HUES6 (cell line): Measurements from ENCODE around the gene AQP1.

ENCODE experiments used
- H3K27ac ChIP-seq: 2 replicates; pipeline ENCODE4 v1.7.0; 2013; ENCODE audit warnings: low read depth, mild to moderate bottlenecking, low read length, inconsistent platforms
- H3K27me3 ChIP-seq: 2 replicates; pipeline ENCODE4 v1.6.1; 2013; ENCODE audit warnings: low read length; ENCODE audit not compliant: control insufficient read depth, insufficient read depth
- H3K36me3 ChIP-seq: 2 replicates; pipeline ENCODE4 v1.6.1; 2013; ENCODE audit warnings: low read length; ENCODE audit not compliant: control insufficient read depth, insufficient read depth
- H3K4me1 ChIP-seq: 2 replicates; pipeline ENCODE4 v1.6.1; 2013; ENCODE audit warnings: low read length; ENCODE audit not compliant: control insufficient read depth, insufficient read depth
- H3K4me3 ChIP-seq: 2 replicates; pipeline ENCODE4 v1.5.1; 2013; ENCODE audit warnings: low read depth, low read length
- H3K9ac ChIP-seq: one replicate; pipeline ENCODE4 v1.6.1; 2013; ENCODE audit warnings: mild to moderate bottlenecking, low read length
- H3K9me3 ChIP-seq: 2 replicates; pipeline ENCODE4 v1.6.1; 2013; ENCODE audit warnings: low read depth, low read length; ENCODE audit not compliant: control insufficient read depth, insufficient read depth

The AQP1 gene

DNA sequence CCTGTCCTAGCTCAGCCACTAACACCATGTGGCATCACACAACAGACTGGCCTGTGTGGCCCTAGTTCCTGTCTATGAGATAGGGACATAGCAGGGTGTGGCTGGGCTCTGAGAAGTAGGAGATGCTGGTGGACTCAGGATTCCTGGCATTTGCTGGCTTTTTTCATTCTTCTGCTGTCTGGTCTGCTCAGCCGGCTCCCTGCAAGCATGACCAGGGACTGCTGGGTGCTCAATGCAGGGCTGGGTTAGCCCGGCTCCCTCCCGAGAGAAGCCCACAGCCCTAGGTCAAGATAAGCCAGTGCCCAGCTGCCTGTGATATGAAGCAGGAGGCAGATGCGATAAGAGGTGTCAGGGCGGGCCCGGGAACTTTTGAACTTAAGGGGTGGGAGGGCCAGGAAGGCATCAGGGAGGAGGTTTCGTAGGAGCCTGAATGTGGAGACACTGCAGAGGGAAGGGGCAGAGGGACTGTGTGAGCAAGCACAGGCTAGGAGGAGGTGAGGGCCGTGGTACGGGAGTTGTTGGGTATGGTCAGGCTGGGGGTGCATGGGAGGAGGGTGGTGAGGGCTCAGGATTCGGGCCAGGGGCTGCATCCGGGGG is 3.5 kb downstream of the AQP1 start:
- no peaks in the 10 kb centered on the region for H3K27me3 ChIP-seq
- H3K27ac ChIP-seq: no peak overlapping the region
- H3K36me3 ChIP-seq: no peaks in the 10 kb centered on the region
- H3K4me3 ChIP-seq: no peak overlapping the region
- H3K4me1 ChIP-seq: peaks cover 33% of the 10 kb centered on the region; the same call in 1 of the 2 replicates
- H3K9me3 ChIP-seq: no peaks in the 10 kb centered on the region
- H3K9ac ChIP-seq: no peak overlapping the region

- Histone ChIP-seq H3K4me3 (no peak overlapping the region), H3K9me3 (no peaks in the 10 kb centered on the region), H3K4me1 (peaks cover 34% of the 10 kb centered on the region; the same call in 1 of the 2 replicates), H3K27ac (no peak overlapping the region), H3K27me3 (no peaks in the 10 kb centered on the region), H3K36me3 (no peaks in the 10 kb centered on the region), H3K9ac (no peak overlapping the region)
Observed at GRCh38 chr7:30915751-30916150, 4.1 kb downstream of the AQP1 start.

DNA sequence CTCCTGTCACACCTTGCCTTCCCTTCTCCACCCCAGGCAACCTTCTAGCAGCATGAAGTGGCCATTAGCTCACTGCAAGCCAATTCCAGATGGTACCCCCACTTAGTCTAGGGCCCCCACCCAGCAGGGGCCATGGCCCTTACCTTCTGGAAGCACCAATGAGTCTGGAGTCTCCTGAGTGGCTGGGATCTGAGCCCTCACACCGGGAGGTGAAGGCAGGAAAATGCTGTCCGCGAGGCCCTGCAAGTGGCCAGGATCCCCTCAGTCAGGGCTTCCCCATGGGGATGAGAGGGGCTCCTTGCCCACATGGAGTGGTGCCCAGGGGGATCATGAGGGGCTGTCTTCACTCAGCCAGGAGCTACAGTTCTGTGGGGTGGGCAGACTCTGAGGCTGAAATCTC is 4.6 kb downstream of the AQP1 start:
- no peak overlapping the region for H3K9ac ChIP-seq
- no peaks in the 10 kb centered on the region for H3K9me3 ChIP-seq
- no peaks in the 10 kb centered on the region for H3K36me3 ChIP-seq
- no peaks in the 10 kb centered on the region for H3K27me3 ChIP-seq
- no peak overlapping the region for H3K4me3 ChIP-seq
- H3K4me1 ChIP-seq: peaks cover 39% of the 10 kb centered on the region; the same call in 1 of the 2 replicates
- H3K27ac ChIP-seq: no peak overlapping the region

GRCh38 chr7:30916767-30917166 is 5.1 kb downstream of the AQP1 start:
- H3K4me3 ChIP-seq: no peak overlapping the region
- no peaks in the 10 kb centered on the region for H3K9me3 ChIP-seq
- H3K27ac ChIP-seq: no peak overlapping the region
- no peaks in the 10 kb centered on the region for H3K27me3 ChIP-seq
- no peak overlapping the region for H3K9ac ChIP-seq
- H3K4me1 ChIP-seq: peaks cover 40% of the 10 kb centered on the region; the same call in 1 of the 2 replicates
- H3K36me3 ChIP-seq: no peaks in the 10 kb centered on the region

DNA sequence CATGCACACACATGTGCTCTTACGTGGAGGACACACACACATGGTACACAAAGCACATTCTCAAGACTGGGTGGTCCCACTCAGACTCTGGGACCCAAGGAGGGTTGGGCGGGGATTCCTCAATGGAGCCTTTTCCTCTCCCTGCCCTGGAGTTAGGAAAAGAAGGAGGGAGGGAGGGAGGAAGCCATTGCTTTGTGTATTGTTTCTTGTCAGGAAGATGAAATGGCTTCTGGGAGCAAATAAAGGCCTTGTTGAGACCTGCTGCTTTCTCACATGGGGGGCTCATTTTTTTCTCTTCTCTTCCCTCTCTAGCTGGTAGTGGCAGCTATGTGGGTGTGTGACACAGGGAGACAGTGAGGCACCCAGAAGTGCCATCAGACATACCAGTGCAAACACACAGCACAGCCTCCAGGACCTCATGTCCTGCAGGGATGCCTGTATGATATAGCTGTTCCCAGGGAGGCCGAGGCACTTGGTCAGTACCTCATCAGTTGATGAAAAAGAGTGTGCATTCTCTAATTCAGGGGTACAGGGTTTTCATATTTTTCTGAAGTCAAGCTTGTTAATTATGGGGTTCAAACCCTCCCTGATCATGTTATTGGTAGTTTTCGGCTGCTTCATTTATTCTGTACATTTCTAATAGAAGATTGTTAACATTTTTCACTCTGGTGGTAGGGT is 5.7 kb downstream of the AQP1 start:
- Histone ChIP-seq H3K27ac (no peak overlapping the region), H3K27me3 (no peaks in the 10 kb centered on the region), H3K4me3 (no peak overlapping the region), H3K9me3 (no peaks in the 10 kb centered on the region), H3K36me3 (no peaks in the 10 kb centered on the region), H3K9ac (no peak overlapping the region), H3K4me1 (peaks cover 40% of the 10 kb centered on the region; the same call in 1 of the 2 replicates)

GRCh38 chr7:30918676-30919075 is 7.0 kb downstream of the AQP1 start:
- no peaks in the 10 kb centered on the region for H3K9me3 ChIP-seq
- no peaks in the 10 kb centered on the region for H3K27me3 ChIP-seq

DNA sequence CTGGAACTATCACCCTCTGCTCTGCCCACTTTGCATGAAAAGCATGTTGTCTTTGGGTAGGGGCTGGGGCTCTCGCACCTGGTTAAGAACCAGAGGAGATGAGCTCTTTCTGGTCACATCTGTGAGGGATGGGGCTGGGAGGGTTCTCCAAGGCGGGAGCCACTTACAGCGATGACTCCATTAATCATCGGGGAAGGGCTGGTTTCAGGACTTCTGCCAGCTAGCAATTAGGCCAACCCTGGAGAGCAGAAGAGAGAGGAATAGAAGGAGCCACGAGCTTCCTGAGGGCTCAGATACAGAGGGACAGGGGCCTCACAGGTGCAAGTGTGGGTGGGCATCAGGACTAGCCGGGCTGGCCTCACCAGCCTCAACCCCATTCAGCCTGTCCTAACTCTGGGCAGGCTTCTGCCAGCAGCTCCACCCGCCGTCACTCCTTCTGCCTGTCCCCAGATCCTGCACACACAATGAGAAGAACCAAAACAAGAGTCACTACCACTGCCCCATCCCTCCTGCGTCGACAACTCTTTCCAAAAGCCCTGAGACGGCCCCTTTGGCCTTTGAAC is 8.4 kb downstream of the AQP1 start:
- H3K27ac ChIP-seq: no peak overlapping the region

More at GRCh38 chr7:30918676-30919075, 7.0 kb downstream of the AQP1 start:
- H3K9ac ChIP-seq: no peak overlapping the region
- no peaks in the 10 kb centered on the region for H3K36me3 ChIP-seq
- no peak overlapping the region for H3K4me3 ChIP-seq
- peaks cover 32% of the 10 kb centered on the region; the same call in 1 of the 2 replicates for H3K4me1 ChIP-seq
- no peak overlapping the region for H3K27ac ChIP-seq

GRCh38 chr7:30920584-30921539 is 9.2 kb downstream of the AQP1 start:
- Histone ChIP-seq H3K9ac (no peak overlapping the region), H3K4me3 (no peak overlapping the region), H3K27ac (no peak overlapping the region), H3K36me3 (no peaks in the 10 kb centered on the region), H3K9me3 (no peaks in the 10 kb centered on the region), H3K27me3 (no peaks in the 10 kb centered on the region), H3K4me1 (peaks cover 18% of the 10 kb centered on the region; the same call in 1 of the 2 replicates)

More for the DNA sequence above, 8.4 kb downstream of the AQP1 start:
- Histone ChIP-seq H3K9ac (no peak overlapping the region), H3K36me3 (no peaks in the 10 kb centered on the region), H3K4me3 (no peak overlapping the region), H3K27me3 (no peaks in the 10 kb centered on the region), H3K4me1 (peaks cover 19% of the 10 kb centered on the region; the same call in 1 of the 2 replicates), H3K9me3 (no peaks in the 10 kb centered on the region)

- no peaks in the 10 kb centered on the region for H3K36me3 ChIP-seq
- no peak overlapping the region for H3K4me3 ChIP-seq
- 0 out of 2 replicates have a peak, but pooled peaks cover 2% of the 10 kb centered on the region for H3K9me3 ChIP-seq
- H3K27me3 ChIP-seq: no peaks in the 10 kb centered on the region
- no peak overlapping the region for H3K27ac ChIP-seq
- peaks cover 10% of the 10 kb centered on the region; the same call in 1 of the 2 replicates for H3K4me1 ChIP-seq
- H3K9ac ChIP-seq: no peak overlapping the region
Observed at GRCh38 chr7:30921540-30922401, 10.1 kb downstream of the AQP1 start.

DNA sequence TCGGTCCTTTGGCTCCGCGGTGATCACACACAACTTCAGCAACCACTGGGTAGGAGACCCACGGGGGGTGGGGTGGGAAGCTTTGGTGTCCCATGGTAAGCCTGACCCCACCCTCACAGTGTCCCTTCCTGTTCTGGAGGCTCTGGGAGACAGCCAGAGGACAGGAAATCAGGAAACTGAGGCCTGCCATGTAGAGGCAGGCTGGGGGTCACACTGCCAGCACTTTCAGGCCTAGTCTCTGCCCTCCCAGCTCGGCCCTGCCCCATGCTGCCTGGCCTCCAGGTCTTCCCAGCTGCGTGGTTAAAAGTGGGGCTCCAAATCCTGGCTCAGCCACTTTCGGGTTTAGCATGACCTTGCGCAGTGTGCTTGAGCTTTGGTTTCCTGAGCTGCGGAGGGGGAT is 10.9 kb downstream of the AQP1 start:
- H3K27ac ChIP-seq: no peak overlapping the region
- H3K4me1 ChIP-seq: peaks cover 7% of the 10 kb centered on the region; the same call in 1 of the 2 replicates
- H3K27me3 ChIP-seq: no peaks in the 10 kb centered on the region
- H3K9ac ChIP-seq: no peak overlapping the region
- H3K4me3 ChIP-seq: no peak overlapping the region
- peaks cover 10% of the 10 kb centered on the region; the same call in 1 of the 2 replicates for H3K9me3 ChIP-seq
- no peaks in the 10 kb centered on the region for H3K36me3 ChIP-seq
